ENCODE data around the gene TCAP. TPM values are rescaled to one million over a fixed set of nuclear protein-coding genes. Genes with fewer than 3 reads are reported as not detected.

The TCAP gene
- total RNA-seq, 6 donors from 2014 or later: 0.39 to 4.2 (median 2.5) TPM

DNA sequence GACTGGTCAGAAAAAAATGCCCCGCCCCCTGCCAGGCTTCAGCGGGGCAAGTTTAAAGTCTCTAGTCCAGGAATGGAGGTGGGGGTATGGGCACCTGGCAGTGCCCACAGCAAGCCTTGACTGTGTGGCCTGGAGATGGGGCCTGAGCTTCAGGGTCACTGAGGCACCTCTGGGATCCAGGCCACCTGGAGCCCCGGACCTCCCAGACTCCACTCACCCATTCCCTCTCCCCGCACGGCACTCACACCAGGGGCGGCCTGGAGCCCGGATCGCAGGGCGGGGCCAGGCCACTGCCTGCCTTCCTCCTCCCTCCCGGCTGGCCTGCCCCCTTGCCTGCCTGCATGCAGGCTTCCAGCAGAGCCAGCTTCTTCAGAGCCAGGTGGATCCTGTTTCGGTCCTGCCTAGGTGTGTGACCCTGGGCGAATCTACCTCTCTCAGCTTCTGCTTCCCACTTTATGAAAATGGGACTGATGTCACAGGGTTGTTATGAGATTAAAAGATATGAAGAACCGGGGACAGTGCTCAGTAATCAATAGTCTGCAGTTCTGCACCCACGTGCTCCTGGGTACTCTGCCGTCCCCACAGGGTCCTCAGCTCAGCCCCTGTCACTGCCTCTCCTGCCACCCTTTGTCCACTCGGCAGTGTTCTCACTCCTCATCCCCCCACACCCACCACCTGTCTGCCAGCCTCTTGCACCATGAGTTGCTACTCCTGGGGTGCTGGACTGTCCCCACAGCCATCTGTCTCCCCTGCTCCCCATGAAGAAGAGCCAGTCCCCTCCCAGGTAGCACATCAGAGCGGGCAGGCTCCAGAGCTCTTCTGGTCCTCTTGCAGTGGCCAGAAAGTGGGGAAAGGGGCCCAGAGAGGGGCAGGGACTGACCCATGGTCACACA lies 1.2 kb upstream of the TCAP start:
- Histone ChIP-seq H3K9me3 (no peaks in the 10 kb centered on the region), H3K27me3 (peaks cover 0 to 17% (median 9%) of the 10 kb centered on the region in 4 donors), H3K4me3 (no peak overlapping the region), H3K36me3 (peaks cover 5 to 38% (median 26%) of the 10 kb centered on the region in 4 donors), H3K4me1 (peaks cover 92 to 100% (median 97%) of the 10 kb centered on the region in 4 donors), H3K27ac (peak overlapping the region; percentile 20 to 91 (median 88))
- DNase-seq (peak in 1 of 2 donors; percentile 84), ATAC-seq (ENCODE audit: low FRiP score in 2 of 2) (no peak)
- TF ChIP-seq, protein P1, sequence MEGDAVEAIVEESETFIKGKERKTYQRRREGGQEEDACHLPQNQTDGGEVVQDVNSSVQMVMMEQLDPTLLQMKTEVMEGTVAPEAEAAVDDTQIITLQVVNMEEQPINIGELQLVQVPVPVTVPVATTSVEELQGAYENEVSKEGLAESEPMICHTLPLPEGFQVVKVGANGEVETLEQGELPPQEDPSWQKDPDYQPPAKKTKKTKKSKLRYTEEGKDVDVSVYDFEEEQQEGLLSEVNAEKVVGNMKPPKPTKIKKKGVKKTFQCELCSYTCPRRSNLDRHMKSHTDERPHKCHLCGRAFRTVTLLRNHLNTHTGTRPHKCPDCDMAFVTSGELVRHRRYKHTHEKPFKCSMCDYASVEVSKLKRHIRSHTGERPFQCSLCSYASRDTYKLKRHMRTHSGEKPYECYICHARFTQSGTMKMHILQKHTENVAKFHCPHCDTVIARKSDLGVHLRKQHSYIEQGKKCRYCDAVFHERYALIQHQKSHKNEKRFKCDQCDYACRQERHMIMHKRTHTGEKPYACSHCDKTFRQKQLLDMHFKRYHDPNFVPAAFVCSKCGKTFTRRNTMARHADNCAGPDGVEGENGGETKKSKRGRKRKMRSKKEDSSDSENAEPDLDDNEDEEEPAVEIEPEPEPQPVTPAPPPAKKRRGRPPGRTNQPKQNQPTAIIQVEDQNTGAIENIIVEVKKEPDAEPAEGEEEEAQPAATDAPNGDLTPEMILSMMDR (IDR thresholded peaks at IDR 0.05): no peak
- peak in 1 of 4 donors; percentile 21 for TF ChIP-seq POLR2A (IDR thresholded peaks at IDR 0.05)
- 50 to 56% methylated on average over 9 to 17 of the region's 17 CpGs for WGBS, 2 donors

DNA sequence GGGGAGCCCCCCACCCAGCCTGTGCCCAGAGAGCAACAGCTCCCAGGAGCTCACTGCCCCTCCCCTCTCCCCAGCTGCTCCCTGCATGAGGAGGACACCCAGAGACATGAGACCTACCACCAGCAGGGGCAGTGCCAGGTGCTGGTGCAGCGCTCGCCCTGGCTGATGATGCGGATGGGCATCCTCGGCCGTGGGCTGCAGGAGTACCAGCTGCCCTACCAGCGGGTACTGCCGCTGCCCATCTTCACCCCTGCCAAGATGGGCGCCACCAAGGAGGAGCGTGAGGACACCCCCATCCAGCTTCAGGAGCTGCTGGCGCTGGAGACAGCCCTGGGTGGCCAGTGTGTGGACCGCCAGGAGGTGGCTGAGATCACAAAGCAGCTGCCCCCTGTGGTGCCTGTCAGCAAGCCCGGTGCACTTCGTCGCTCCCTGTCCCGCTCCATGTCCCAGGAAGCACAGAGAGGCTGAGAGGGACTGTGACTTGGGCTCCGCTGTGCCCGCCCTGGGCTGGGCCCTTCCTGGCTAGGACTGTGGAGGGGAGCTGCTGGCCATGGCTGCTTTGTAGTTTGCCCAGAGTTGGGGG lies 584 bp downstream of the TCAP start:
- Histone ChIP-seq H3K9me3 (no peaks in the 10 kb centered on the region), H3K27ac (peak overlapping the region; percentile 67 to 91 (median 88)), H3K36me3 (peaks cover under 1 to 21% (median 14%) of the 10 kb centered on the region in 4 donors), H3K4me1 (peaks cover 80 to 83% (median 81%) of the 10 kb centered on the region in 4 donors), H3K4me3 (no peak overlapping the region), H3K27me3 (peaks cover 0 to 26% (median 11%) of the 10 kb centered on the region in 4 donors)
- DNase-seq (peak in 1 of 2 donors; percentile 72), ATAC-seq (ENCODE audit: low FRiP score in 2 of 2) (no peak)
- WGBS, 2 donors: 61 to 93% methylated on average over 5 to 10 of the region's 17 CpGs
- TF ChIP-seq POLR2AphosphoS5 (IDR thresholded peaks at IDR 0.05): peak in 1 of 2 donors; percentile 29
- no peak for TF ChIP-seq POLR2A (IDR thresholded peaks at IDR 0.05)
- no peak for TF ChIP-seq EP300 (IDR thresholded peaks at IDR 0.05)
- TF ChIP-seq, protein P1 (IDR thresholded peaks at IDR 0.05): peak in 2 of 6 experiments; percentile 6 to 17

DNA sequence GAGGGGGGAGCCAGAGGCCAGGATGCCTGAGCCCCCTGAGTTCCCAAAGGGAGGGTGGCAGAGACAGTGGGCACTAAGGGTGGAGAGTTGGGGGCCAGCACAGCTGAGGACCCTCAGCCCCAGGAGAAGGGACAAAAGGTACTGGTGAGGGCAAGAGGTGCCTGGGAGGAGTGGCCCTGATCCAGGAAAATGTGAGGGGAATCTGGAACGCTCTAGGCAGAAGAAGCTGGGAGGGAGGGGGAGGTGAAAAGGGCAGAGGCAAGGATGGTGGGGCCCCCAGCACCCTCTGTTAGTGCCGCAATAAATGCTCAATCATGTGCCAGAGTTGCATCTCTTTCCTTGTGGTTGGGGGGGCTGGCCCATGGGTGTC lies 1.1 kb downstream of the TCAP start:
- H3K4me3 ChIP-seq: no peak overlapping the region
- peak overlapping the region; percentile 67 to 91 (median 88) for H3K27ac ChIP-seq
- WGBS, 2 donors: 44 to 62% methylated on average over 2 of the region's 2 CpGs
- no peaks in the 10 kb centered on the region for H3K9me3 ChIP-seq
- peaks cover 77 to 78% (median 77%) of the 10 kb centered on the region in 4 donors for H3K4me1 ChIP-seq
- H3K36me3 ChIP-seq: peaks cover 0 to 17% (median 11%) of the 10 kb centered on the region in 4 donors
- peaks cover 0 to 26% (median 11%) of the 10 kb centered on the region in 4 donors for H3K27me3 ChIP-seq
- no peak for ATAC-seq (ENCODE audit: low FRiP score in 2 of 2)
- no peak for TF ChIP-seq EP300 (IDR thresholded peaks at IDR 0.05)
- no peak for TF ChIP-seq POLR2A (IDR thresholded peaks at IDR 0.05)
- no peak for TF ChIP-seq POLR2AphosphoS5 (IDR thresholded peaks at IDR 0.05)
- TF ChIP-seq, protein P1 (IDR thresholded peaks at IDR 0.05): no peak
- no peak for DNase-seq

DNA sequence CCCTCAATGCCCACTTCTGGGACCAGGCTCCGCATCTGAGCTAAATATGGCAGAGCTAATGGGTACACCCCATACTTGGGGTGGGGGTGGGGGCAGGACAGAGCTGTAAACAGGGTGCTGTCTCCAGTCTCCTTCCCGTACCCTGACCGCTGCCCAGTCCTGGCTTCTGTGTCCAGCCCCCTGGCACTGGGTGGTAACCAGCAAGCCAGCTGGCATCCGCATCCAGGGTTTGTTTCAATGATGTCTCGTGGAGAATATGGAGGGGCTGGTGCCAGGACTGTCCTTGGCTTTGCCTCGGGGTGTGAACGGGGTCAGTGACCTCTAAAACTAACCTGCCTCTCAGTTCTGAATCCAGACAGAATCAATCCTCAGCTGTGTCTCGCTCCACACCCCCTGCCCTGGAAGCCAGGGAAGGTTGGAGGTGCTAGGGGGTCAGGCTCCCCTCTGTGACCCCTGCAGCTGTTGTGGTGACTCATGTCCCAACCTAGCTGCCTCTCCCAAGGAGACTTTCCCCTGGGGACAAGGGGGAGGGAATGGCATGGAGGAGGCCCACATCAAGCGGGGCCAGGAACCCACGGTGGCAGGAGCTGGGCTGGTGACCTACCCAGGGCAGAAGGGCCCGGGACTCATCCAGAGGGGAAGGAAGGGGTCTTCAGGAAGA lies 1.6 kb downstream of the TCAP start:
- H3K4me1 ChIP-seq: peaks cover 72 to 78% (median 75%) of the 10 kb centered on the region in 4 donors
- DNase-seq (no peak), ATAC-seq (ENCODE audit: low FRiP score in 2 of 2) (no peak)
- no peaks in the 10 kb centered on the region for H3K9me3 ChIP-seq
- 61% methylated on average over 9 of the region's 11 CpGs; no CpG with 5 or more reads in 1 of the 2 donors for WGBS, 2 donors
- H3K4me3 ChIP-seq: peak overlapping the region in 2 of 4 donors; percentile 55 to 58
- peaks cover 0 to 26% (median 11%) of the 10 kb centered on the region in 4 donors for H3K27me3 ChIP-seq
- H3K36me3 ChIP-seq: peaks cover 0 to 14% (median 7%) of the 10 kb centered on the region in 4 donors
- TF ChIP-seq POLR2A (IDR thresholded peaks at IDR 0.05) (no peak), EP300 (IDR thresholded peaks at IDR 0.05) (peak in 1 of 4 donors; percentile 1), POLR2AphosphoS5 (IDR thresholded peaks at IDR 0.05) (no peak)
- TF ChIP-seq, protein P1 (IDR thresholded peaks at IDR 0.05): no peak
- peak overlapping the region; percentile 67 to 91 (median 88) for H3K27ac ChIP-seq
